AG04450 (cell line): ENCODE measurements around the gene PRAMEF7. TPM values are rescaled to one million over a fixed set of nuclear protein-coding genes. Genes with fewer than 3 reads are reported as not detected.
"Not testable (repeated sequence)": the region's sequence is repeated elsewhere in the genome, so short reads cannot be mapped to it uniquely, and the experiment has no call there.

ENCODE experiments used
- CTCF ChIA-PET: fragments of 300-600, 350-600 bp; formaldehyde crosslinking; extraction: SDS; loops from one replicate; lab custom pipeline; 2022; ENCODE audit warnings: antibody characterized with exemption, inconsistent platforms; lab: Charles Lee
- POLR2A ChIA-PET: fragments of 350-600 bp; formaldehyde crosslinking; extraction: SDS; loops from one replicate; lab custom pipeline; 2021; ENCODE audit warnings: antibody characterized with exemption, inconsistent platforms; lab: Yijun Ruan, JAX
- DNase-seq: peaks from one replicate; pipeline ENCODE4 v3.0.0-alpha.2; 2011; ENCODE audit warnings: low read depth, low spot score
- H3K27ac ChIP-seq: one replicate; pipeline ENCODE4 v1.5.1; 2012; ENCODE audit warnings: low read depth, low read length, control low read depth
- H3K27me3 ChIP-seq: one replicate; pipeline ENCODE4 v1.6.0; 2012; ENCODE audit warnings: low read length; ENCODE audit not compliant: control insufficient read depth, insufficient read depth
- H3K4me3 ChIP-seq: 2 replicates; pipeline ENCODE4 v1.5.1; 2011; ENCODE audit warnings: mild to moderate bottlenecking, low read depth, low read length, control low read depth
- H3K9me3 ChIP-seq: 2 replicates; pipeline ENCODE4 v1.5.1; 2012; ENCODE audit warnings: low read length; ENCODE audit not compliant: control insufficient read depth, insufficient read depth
- polyA minus RNA-seq: library from RNA; depleted of rRNA, polyadenylated mRNA; stranded (reverse); fragments of >200 nt; gene quantifications from 2 replicates; pipeline ENCODE4 v1.2.3, GENCODE V29; 2011; rRNA and poly(A)+ RNA removed
- polyA plus RNA-seq: library from polyadenylated mRNA; depleted of rRNA; stranded (reverse); fragments of >200 nt; gene quantifications from 2 replicates; pipeline ENCODE4 v1.2.3, GENCODE V29; 2011; rRNA removed
- small RNA-seq: library from RNA; depleted of rRNA; stranded (forward); fragments of <200 nt; gene quantifications from one replicate; pipeline ENCODE3, GENCODE V24; 2012; ENCODE audit warnings: low read depth; ENCODE audit not compliant: insufficient read length

The PRAMEF7 gene
- polyA plus RNA-seq, result not detected in 2 replicates
- polyA minus RNA-seq, result not detected in 2 replicates

- CTCF ChIA-PET, H3K9me3 ChIP-seq, DNase-seq, H3K4me3 ChIP-seq, POLR2A ChIA-PET, H3K27me3 ChIP-seq, H3K27ac ChIP-seq: not testable (repeated sequence)
Observed at GRCh38 chr1:12916310-12916709, at the start of gene PRAMEF7. Gene PRAMEF7, plus strand, starts transcription at chr1:12916610. Its CDS starts 1,083 bp downstream, at chr1:12917693.

DNA sequence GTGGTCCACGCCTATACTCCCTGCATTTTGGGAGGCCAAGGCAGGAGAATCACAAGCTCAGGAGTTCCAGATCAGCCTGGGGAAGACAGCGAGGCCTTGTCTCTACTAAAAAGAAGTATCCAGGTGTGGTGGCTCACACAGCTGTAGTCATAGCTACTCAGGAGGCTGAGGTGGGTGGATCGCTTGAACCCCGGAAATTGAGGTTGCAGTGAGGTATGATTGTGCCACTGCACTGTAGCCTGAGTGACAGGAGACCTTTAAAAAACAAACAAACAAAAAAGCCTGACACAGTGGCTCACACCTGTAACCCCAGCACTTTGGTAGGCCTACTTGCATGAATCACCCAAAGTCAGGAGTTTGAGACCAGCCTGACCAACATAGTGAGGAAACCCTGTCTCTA lies 38.0 kb upstream of the PRAMEF7 start:
- POLR2A ChIA-PET, H3K27me3 ChIP-seq, CTCF ChIA-PET, DNase-seq, H3K9me3 ChIP-seq, H3K4me3 ChIP-seq, H3K27ac ChIP-seq: not testable (repeated sequence)

GRCh38 chr1:12886101-12886500 lies 30.3 kb upstream of the PRAMEF7 start, which contains the start of gene PRAMEF4:
Gene PRAMEF4, minus strand, starts transcription at chr1:12886201. Its CDS starts 2,807 bp downstream, at chr1:12883394.
- H3K27me3 ChIP-seq, DNase-seq, H3K9me3 ChIP-seq, H3K4me3 ChIP-seq, CTCF ChIA-PET, H3K27ac ChIP-seq, POLR2A ChIA-PET: not testable (repeated sequence)

GRCh38 chr1:12898170-12898569 lies 18.2 kb upstream of the PRAMEF7 start, which contains the start of gene PRAMEF10:
Gene PRAMEF10, minus strand, starts transcription at chr1:12898270. Its CDS starts 2,423 bp downstream, at chr1:12895847.
- H3K9me3 ChIP-seq, POLR2A ChIA-PET, H3K4me3 ChIP-seq, DNase-seq, H3K27ac ChIP-seq, H3K27me3 ChIP-seq, CTCF ChIA-PET: not testable (repeated sequence)

GRCh38 chr1:12899186-12899585 lies 17.2 kb upstream of the PRAMEF7 start:
- H3K27me3 ChIP-seq, POLR2A ChIA-PET, H3K9me3 ChIP-seq, H3K4me3 ChIP-seq, CTCF ChIA-PET, DNase-seq, H3K27ac ChIP-seq: not testable (repeated sequence)

- H3K4me3 ChIP-seq, CTCF ChIA-PET, H3K27me3 ChIP-seq, H3K9me3 ChIP-seq, DNase-seq, POLR2A ChIA-PET, H3K27ac ChIP-seq: not testable (repeated sequence)
Observed at GRCh38 chr1:12903793-12904572, 12.4 kb upstream of the PRAMEF7 start.

DNA sequence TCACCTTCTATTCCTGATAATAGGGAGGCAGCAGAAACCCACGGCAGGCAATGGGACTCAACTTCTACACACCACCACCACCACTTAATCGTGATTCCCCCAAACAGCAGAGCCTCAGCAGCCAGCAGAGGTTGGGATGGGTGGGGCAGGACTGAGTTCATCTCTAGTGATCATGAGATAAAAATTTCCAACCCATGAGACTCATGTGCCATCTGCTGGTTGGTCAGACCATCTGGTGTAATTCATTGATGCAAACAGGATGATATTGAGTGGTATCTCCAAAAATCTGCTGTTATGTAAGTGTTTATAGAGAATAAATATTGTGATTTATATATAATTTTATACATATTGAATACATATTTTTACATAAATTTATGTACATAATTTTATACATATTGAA lies 5.3 kb downstream of the PRAMEF7 start:
- H3K9me3 ChIP-seq, CTCF ChIA-PET, H3K27ac ChIP-seq, POLR2A ChIA-PET, H3K4me3 ChIP-seq, H3K27me3 ChIP-seq, DNase-seq: not testable (repeated sequence)

- H3K27ac ChIP-seq, H3K27me3 ChIP-seq, H3K9me3 ChIP-seq, DNase-seq, POLR2A ChIA-PET, CTCF ChIA-PET, H3K4me3 ChIP-seq: not testable (repeated sequence)
Observed at GRCh38 chr1:12924368-12924767, 8.0 kb downstream of the PRAMEF7 start.

DNA sequence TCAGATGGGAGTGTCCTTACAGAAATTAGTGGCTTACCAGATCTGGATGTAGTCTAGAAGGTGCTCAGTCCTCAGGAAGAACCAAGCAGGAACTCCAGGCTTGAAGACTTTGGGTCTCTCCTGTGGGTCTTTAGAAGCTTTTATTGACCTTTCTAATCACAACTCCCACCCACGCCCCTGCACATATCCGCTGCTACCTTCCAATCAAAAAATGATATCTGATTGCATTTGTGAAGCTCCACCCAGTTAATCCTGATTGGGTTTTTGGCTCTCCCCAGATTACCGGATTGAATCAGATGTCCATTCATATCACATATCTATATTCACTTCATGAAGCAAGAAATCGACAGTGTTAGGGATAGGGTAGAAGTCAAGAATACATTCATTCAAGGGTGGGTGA lies 31.1 kb downstream of the PRAMEF7 start, which contains the start of gene PRAMEF6:
Gene PRAMEF6, minus strand, starts transcription at position 101 of the 400 bp plus-strand sequence. CDS start 5,062 bp downstream, outside the sequence.
- H3K27me3 ChIP-seq, H3K4me3 ChIP-seq, DNase-seq, H3K27ac ChIP-seq, POLR2A ChIA-PET, CTCF ChIA-PET, H3K9me3 ChIP-seq: not testable (repeated sequence)

Small RNA genes within 50 kb of the gene (small RNA-seq; reads per million reads assigned to genes)
- not detected for gene RNU6-1072P

Other genes starting within 250 kb of the PRAMEF7 start
- gene AADACL3, start 200.5 kb upstream of the PRAMEF7 start, polyA plus RNA-seq, result not detected in 2 replicates
- not detected in 2 replicates for gene CFAP107, start 170.4 kb upstream of the PRAMEF7 start, polyA plus RNA-seq
- gene PRAMEF12, start 142.9 kb upstream of the PRAMEF7 start, polyA plus RNA-seq, result not detected in 2 replicates
- gene PRAMEF1, start 125.2 kb upstream of the PRAMEF7 start, polyA plus RNA-seq, result not detected in 2 replicates
- not detected in 2 replicates for gene PRAMEF11, start 85.2 kb upstream of the PRAMEF7 start, polyA plus RNA-seq
- gene HNRNPCL1, start 67.9 kb upstream of the PRAMEF7 start, polyA plus RNA-seq, result not detected in 2 replicates
- gene PRAMEF2, start 59.5 kb upstream of the PRAMEF7 start, polyA plus RNA-seq, result not detected in 2 replicates
- gene PRAMEF4, start 30.4 kb upstream of the PRAMEF7 start, polyA plus RNA-seq, result not detected in 2 replicates
- gene PRAMEF10, start 18.3 kb upstream of the PRAMEF7 start, polyA plus RNA-seq, result not detected in 2 replicates
- gene PRAMEF6, start 31.0 kb downstream of the PRAMEF7 start, polyA plus RNA-seq, result not detected in 2 replicates
- gene PRAMEF27, start 140.0 kb downstream of the PRAMEF7 start, polyA plus RNA-seq, result not detected in 2 replicates
- gene HNRNPCL3, start 144.2 kb downstream of the PRAMEF7 start, polyA plus RNA-seq, result not detected in 2 replicates
- gene PRAMEF25, start 154.2 kb downstream of the PRAMEF7 start, polyA plus RNA-seq, result not detected in 2 replicates
- gene HNRNPCL2, start 200.2 kb downstream of the PRAMEF7 start, polyA plus RNA-seq, result not detected in 2 replicates
- gene PRAMEF26, start 239.4 kb downstream of the PRAMEF7 start, polyA plus RNA-seq, result not detected in 2 replicates
- not detected in 2 replicates for gene HNRNPCL4, start 249.0 kb downstream of the PRAMEF7 start, polyA plus RNA-seq